Activated T-cell treated with anti-CD3 and anti-CD28 coated beads for 1 hour (primary cell): ENCODE data around the gene LAMA2.
"Not testable (repeated sequence)": the region's sequence is repeated elsewhere in the genome, so short reads cannot be mapped to it uniquely, and the experiment has no call there.

Source experiments
- DNase-seq: peaks from one replicate; pipeline ENCODE4 v3.0.0-alpha.2; 2020; ENCODE audit warnings: low read depth

The LAMA2 gene

GRCh38 chr6:129115471-129115870 is 232.5 kb downstream of the LAMA2 start:
- DNase-seq = no peak

- no peak for DNase-seq
Observed at GRCh38 chr6:129117355-129117754, 234.4 kb downstream of the LAMA2 start.

- no peak for DNase-seq
Observed at GRCh38 chr6:129120856-129121638, 238.1 kb downstream of the LAMA2 start.

- no peak for DNase-seq
Observed at GRCh38 chr6:129124347-129124746, 241.4 kb downstream of the LAMA2 start.

GRCh38 chr6:129130106-129130505 is 247.2 kb downstream of the LAMA2 start:
- DNase-seq = no peak

- DNase-seq = no peak
Observed at GRCh38 chr6:129130959-129131681, 248.2 kb downstream of the LAMA2 start.

- DNase-seq = no peak
Observed at GRCh38 chr6:129133770-129134192, 250.8 kb downstream of the LAMA2 start.

- DNase-seq = no peak
Observed at GRCh38 chr6:129134535-129134934, 251.6 kb downstream of the LAMA2 start.

- no peak for DNase-seq
Observed at GRCh38 chr6:129135451-129135850, 252.5 kb downstream of the LAMA2 start.

GRCh38 chr6:129136751-129137150 is 253.8 kb downstream of the LAMA2 start:
- no peak for DNase-seq

GRCh38 chr6:129138739-129139405 is 255.9 kb downstream of the LAMA2 start:
- DNase-seq = no peak

- DNase-seq = no peak
Observed at GRCh38 chr6:129140526-129140925, 257.6 kb downstream of the LAMA2 start.

GRCh38 chr6:129141499-129141898 is 258.6 kb downstream of the LAMA2 start:
- no peak for DNase-seq

- DNase-seq = no peak
Observed at GRCh38 chr6:129146902-129147301, 264.0 kb downstream of the LAMA2 start.

- no peak for DNase-seq
Observed at GRCh38 chr6:129150507-129150906, 267.6 kb downstream of the LAMA2 start.

GRCh38 chr6:129153257-129153656 is 270.3 kb downstream of the LAMA2 start:
- no peak for DNase-seq

GRCh38 chr6:129159242-129159641 is 276.3 kb downstream of the LAMA2 start:
- DNase-seq = not testable (repeated sequence)

- no peak for DNase-seq
Observed at GRCh38 chr6:129162605-129163004, 279.7 kb downstream of the LAMA2 start.

GRCh38 chr6:129163551-129163950 is 280.6 kb downstream of the LAMA2 start:
- no peak for DNase-seq

GRCh38 chr6:129164032-129164431 is 281.1 kb downstream of the LAMA2 start:
- DNase-seq = no peak

- not testable (repeated sequence) for DNase-seq
Observed at GRCh38 chr6:129172279-129172995, 289.5 kb downstream of the LAMA2 start.

- DNase-seq = no peak
Observed at GRCh38 chr6:129175066-129175465, 292.1 kb downstream of the LAMA2 start.
